Tibial nerve (tissue), 3 donors: ENCODE results near the gene PTPRC.

Source experiments
- CTCF ChIP-seq, 5 experiments: fragments of 200-600 bp in 3 of 5; fragments of 450-650 bp in 2 of 5; sonication (generic) in 3 of 5; IDR thresholded peaks; one replicate each; pipeline ENCODE4 v1.5.1; 2016 to 2019; ENCODE audit warnings: antibody characterized with exemption in 5 of 5, mild to moderate bottlenecking in 3 of 5, moderate library complexity in 2 of 5
- POLR2A ChIP-seq, 2 donors: fragments of 450-650 bp; IDR thresholded peaks; one replicate each; pipeline ENCODE4 v1.6.1; 2017; ENCODE audit warnings: antibody characterized with exemption in 2 of 2, mild to moderate bottlenecking in 2 of 2, moderate library complexity in 2 of 2

GRCh38 chr1:198611219-198611618, 27.6 kb upstream of the PTPRC start:
- TF ChIP-seq CTCF (IDR thresholded peaks at IDR 0.05), result no peak
- TF ChIP-seq POLR2A (IDR thresholded peaks at IDR 0.05), result no peak
